Keratinocyte (primary cell): ENCODE data around the gene ACER3. TPM values are rescaled to one million over a fixed set of nuclear protein-coding genes. Genes with fewer than 3 reads are reported as not detected.
A peak's percentile ranks its signal among the peaks of the same experiment; 100 is the strongest.

Experiments
- DNase-seq: peaks from one replicate; pipeline ENCODE4 v3.0.0-alpha.2; 2011; ENCODE audit warnings: low read depth, missing footprints, low spot score
- FAIRE-seq: peaks from 2 replicates; lab custom pipeline; 2011; peaks lifted over from hg19 to GRCh38; lab: Jason Lieb, UNC
- H2AFZ ChIP-seq: 2 replicates; pipeline ENCODE4 v1.6.0; 2012; ENCODE audit warnings: low read length, control low read depth, inconsistent platforms; ENCODE audit not compliant: control insufficient read depth
- H3K27ac ChIP-seq: 2 replicates; pipeline ENCODE4 v1.5.1; 2011; ENCODE audit warnings: low read length; ENCODE audit not compliant: control insufficient read depth, insufficient read depth
- H3K27me3 ChIP-seq: 3 replicates; pipeline ENCODE4 v1.6.0; 2011; ENCODE audit warnings: low read length; ENCODE audit not compliant: control insufficient read depth, insufficient read depth; ENCODE audit errors: extremely low read depth
- H3K36me3 ChIP-seq, 2 experiments: 2 replicates in 1 of 2; 3 replicates in 1 of 2; pipeline ENCODE4 v1.5.1; 2011; ENCODE audit warnings: low read length in 2 of 2, mild to moderate bottlenecking in 1 of 2; ENCODE audit not compliant: control insufficient read depth in 2 of 2, insufficient read depth in 2 of 2; ENCODE audit errors: extremely low read depth in 1 of 2
- H3K4me1 ChIP-seq: 3 replicates; pipeline ENCODE4 v1.5.1; 2011; ENCODE audit warnings: low read length; ENCODE audit not compliant: control insufficient read depth, insufficient read depth; ENCODE audit errors: extremely low read depth
- H3K4me2 ChIP-seq: 3 replicates; pipeline ENCODE4 v1.6.0; 2011; ENCODE audit warnings: low read depth, low read length; ENCODE audit not compliant: control insufficient read depth, insufficient read depth; ENCODE audit errors: extremely low read depth
- H3K4me3 ChIP-seq, 3 experiments: fragments of 200-600 bp in 1 of 3; sonication (generic) in 1 of 3; 2 replicates in 2 of 3; 3 replicates in 1 of 3; pipeline ENCODE4 v1.5.1; 2011 to 2016; ENCODE audit warnings: low read length in 3 of 3, mild to moderate bottlenecking in 3 of 3, control low read depth in 2 of 3, inconsistent platforms in 1 of 3, low read depth in 1 of 3, mixed read lengths in 1 of 3, mixed run types in 1 of 3, moderate library complexity in 1 of 3; ENCODE audit not compliant: control insufficient read depth in 2 of 3, insufficient read depth in 2 of 3; ENCODE audit errors: extremely low read depth in 1 of 3
- H3K79me2 ChIP-seq: 2 replicates; pipeline ENCODE4 v1.6.0; 2012; ENCODE audit warnings: low read length; ENCODE audit not compliant: control insufficient read depth, insufficient read depth
- H3K9ac ChIP-seq: 3 replicates; pipeline ENCODE4 v1.6.0; 2011; ENCODE audit warnings: low read length; ENCODE audit not compliant: control insufficient read depth, insufficient read depth; ENCODE audit errors: extremely low read depth
- H3K9me1 ChIP-seq: 3 replicates; pipeline ENCODE4 v1.6.0; 2011; ENCODE audit warnings: low read length; ENCODE audit not compliant: control insufficient read depth, insufficient read depth; ENCODE audit errors: extremely low read depth
- H3K9me3 ChIP-seq: 2 replicates; pipeline ENCODE4 v1.5.1; 2012; ENCODE audit warnings: low read depth, low read length; ENCODE audit not compliant: control insufficient read depth
- H4K20me1 ChIP-seq: 3 replicates; pipeline ENCODE4 v1.6.0; 2011; ENCODE audit warnings: low read length; ENCODE audit not compliant: control insufficient read depth, insufficient read depth; ENCODE audit errors: extremely low read depth
- CTCF ChIP-seq, 3 experiments: IDR thresholded peaks in 1 of 3; conservative IDR thresholded peaks in 1 of 3; optimal IDR thresholded peaks in 1 of 3; 2 replicates in 2 of 3; 3 replicates in 1 of 3; pipeline versions ENCODE3 to v1.5.1; 2011; ENCODE audit warnings: low read length in 3 of 3, mild to moderate bottlenecking in 3 of 3, moderate library complexity in 2 of 3, control low read depth in 1 of 3, inconsistent platforms in 1 of 3; ENCODE audit not compliant: insufficient read depth in 2 of 3; ENCODE audit errors: extremely low read depth in 1 of 3
- EZH2 ChIP-seq: IDR thresholded peaks from one replicate; pipeline ENCODE4 v1.6.1; 2012; ENCODE audit warnings: inconsistent platforms, mild to moderate bottlenecking, low read length, moderate library complexity
- dilution Hi-C: fragments of 300-500 bp; cut with MboI; formaldehyde crosslinking; loops from one replicate; pipeline ENCODE4 v1.7.0; 2020; ENCODE audit warnings: low sequenced_read_pairs; ENCODE audit not compliant: extremely low pct_ligation_motif_present
- polyA plus RNA-seq, 5 experiments: library from polyadenylated mRNA; depleted of rRNA in 3 of 5; stranded (reverse) in 3 of 5; stranded (forward) in 1 of 5; unstranded in 1 of 5; fragments of >200 nt; gene quantifications; 1 replicate in 1 of 5; 2 replicates in 3 of 5; 3 replicates in 1 of 5; pipeline versions ENCODE4 v1.2.1 to v1.2.3, GENCODE V29; 2011 to 2012; ENCODE audit warnings: missing spikeins in 2 of 5, low read depth in 1 of 5, low replicate concordance in 1 of 5

The ACER3 gene
- polyA plus RNA-seq, 1 donor (not counting 4 experiments of a cell fraction or from before 2014, with no cell fraction given), result 55.0 TPM

- no peaks in the 10 kb centered on the region for H3K79me2 ChIP-seq
- no peak overlapping the region for H3K9ac ChIP-seq
- FAIRE-seq (no peak), DNase-seq (no peak)
- H3K4me2 ChIP-seq, result peak overlapping the region; percentile 34
- peaks cover 2 to 4% of the 10 kb centered on the region in 2 experiments for H3K36me3 ChIP-seq
- no peaks in the 10 kb centered on the region for H3K27me3 ChIP-seq
- dilution Hi-C loops, result no loop called here
- H3K9me3 ChIP-seq, result no peaks in the 10 kb centered on the region
- peaks cover 11% of the 10 kb centered on the region for H3K4me1 ChIP-seq
- H2AFZ ChIP-seq, result no peak overlapping the region
- TF ChIP-seq EZH2 (no peak), CTCF (optimal IDR thresholded peaks at IDR 0.05 in 1 of 3, IDR thresholded peaks at IDR 0.05 in 1 of 3, conservative IDR thresholded peaks at IDR 0.05 in 1 of 3; ENCODE audit: extremely low read depth in 1 of 3, insufficient read depth in 2 of 3, low read length in 3 of 3) (no peak)
- no peaks in the 10 kb centered on the region for H4K20me1 ChIP-seq
- no peak overlapping the region for H3K4me3 ChIP-seq
- no peaks in the 10 kb centered on the region for H3K9me1 ChIP-seq
- no peak overlapping the region for H3K27ac ChIP-seq
These were observed 159.4 kb downstream of the ACER3 start for GRCh38 chr11:77019976-77020595.

GRCh38 chr11:77020734-77021133 lies 160.0 kb downstream of the ACER3 start:
- Histone ChIP-seq H3K4me2 (peak overlapping the region; percentile 34), H3K4me3 (no peak overlapping the region)

More at GRCh38 chr11:77020734-77021133, 160.0 kb downstream of the ACER3 start:
- Histone ChIP-seq H3K27ac (no peak overlapping the region), H3K4me1 (peaks cover 11% of the 10 kb centered on the region), H4K20me1 (no peaks in the 10 kb centered on the region), H3K36me3 (peaks cover 2 to 4% of the 10 kb centered on the region in 2 experiments), H3K79me2 (no peaks in the 10 kb centered on the region), H3K9me3 (no peaks in the 10 kb centered on the region), H3K9me1 (no peaks in the 10 kb centered on the region), H2AFZ (no peak overlapping the region), H3K9ac (no peak overlapping the region), H3K27me3 (no peaks in the 10 kb centered on the region)
- dilution Hi-C loops, result no loop called here
- DNase-seq (no peak), FAIRE-seq (peak; percentile 51)
- TF ChIP-seq CTCF (optimal IDR thresholded peaks at IDR 0.05 in 1 of 3, IDR thresholded peaks at IDR 0.05 in 1 of 3, conservative IDR thresholded peaks at IDR 0.05 in 1 of 3; ENCODE audit: extremely low read depth in 1 of 3, insufficient read depth in 2 of 3, low read length in 3 of 3), result no peak
